Glutamatergic neuron (in vitro differentiated cells): Measurements from ENCODE around the gene CHST15. TPM values are rescaled to one million over a fixed set of nuclear protein-coding genes. Genes with fewer than 3 reads are reported as not detected.
A peak's percentile ranks its signal among the peaks of the same experiment; 100 is the strongest.

Experiments
- DNase-seq: peaks from one replicate; pipeline ENCODE4 v3.0.0; 2022
- H3K27ac Mint-ChIP-seq: one replicate; pipeline ENCODE4 v1.8.0; 2020; ENCODE audit warnings: mild to moderate bottlenecking, mixed read lengths, inconsistent platforms; ENCODE audit not compliant: unreplicated experiment
- H3K27me3 Mint-ChIP-seq: one replicate; pipeline ENCODE4 v1.8.0; 2020; ENCODE audit warnings: mild to moderate bottlenecking, moderate library complexity, mixed read lengths, inconsistent platforms; ENCODE audit not compliant: unreplicated experiment
- H3K36me3 Mint-ChIP-seq: one replicate; pipeline ENCODE4 v1.8.0; 2020; ENCODE audit warnings: mild to moderate bottlenecking, mixed read lengths, inconsistent platforms; ENCODE audit not compliant: unreplicated experiment
- H3K4me1 Mint-ChIP-seq: one replicate; pipeline ENCODE4 v1.8.0; 2020; ENCODE audit warnings: mild to moderate bottlenecking, low read depth, mixed read lengths, inconsistent platforms; ENCODE audit not compliant: unreplicated experiment
- H3K4me3 Mint-ChIP-seq: one replicate; pipeline ENCODE4 v1.8.0; 2020; ENCODE audit warnings: mild to moderate bottlenecking, mixed read lengths, inconsistent platforms; ENCODE audit not compliant: unreplicated experiment
- H3K9me3 Mint-ChIP-seq: one replicate; pipeline ENCODE4 v1.8.0; 2020; ENCODE audit warnings: mild to moderate bottlenecking, moderate library complexity, mixed read lengths, inconsistent platforms; ENCODE audit not compliant: unreplicated experiment
- CTCF ChIP-seq: fragments of 200-600 bp; sonication (generic); IDR thresholded peaks from one replicate; pipeline ENCODE4 v1.5.0; 2021; ENCODE audit not compliant: partially characterized antibody, unreplicated experiment
- total RNA-seq: library from RNA; stranded (reverse); fragmentation: NEBNext Ultra II Directional; extraction: Animal tissue kit (Norgen Biotek cat#: 25700); gene quantifications from one replicate; pipeline ENCODE4 v1.2.1, GENCODE V29; 2021; ENCODE audit not compliant: unreplicated experiment

Gene CHST15
- total RNA-seq, 1 donor from 2014 or later: 2.4 TPM

GRCh38 chr10:124083740-124084397 lies 9.5 kb downstream of the CHST15 start:
- no peak for TF ChIP-seq CTCF
- DNase-seq: no peak
- Mint-ChIP-seq H3K4me3 (no peak overlapping the region), H3K27me3 (peaks cover 2% of the 10 kb centered on the region), H3K9me3 (peaks cover 1% of the 10 kb centered on the region), H3K4me1 (peaks cover 18% of the 10 kb centered on the region), H3K27ac (no peak overlapping the region), H3K36me3 (peaks cover 10% of the 10 kb centered on the region)

GRCh38 chr10:124083047-124083739 lies 10.2 kb downstream of the CHST15 start:
- H3K36me3 Mint-ChIP-seq: peaks cover 10% of the 10 kb centered on the region
- no peak overlapping the region for H3K27ac Mint-ChIP-seq
- peaks cover 2% of the 10 kb centered on the region for H3K27me3 Mint-ChIP-seq
- H3K4me1 Mint-ChIP-seq: peaks cover 18% of the 10 kb centered on the region
- no peak for TF ChIP-seq CTCF
- no peak for DNase-seq
- no peak overlapping the region for H3K4me3 Mint-ChIP-seq
- peaks cover 1% of the 10 kb centered on the region for H3K9me3 Mint-ChIP-seq

- no peak for TF ChIP-seq CTCF
- no peaks in the 10 kb centered on the region for H3K27me3 Mint-ChIP-seq
- no peak overlapping the region for H3K27ac Mint-ChIP-seq
- peaks cover 1% of the 10 kb centered on the region for H3K9me3 Mint-ChIP-seq
- H3K36me3 Mint-ChIP-seq: peaks cover 10% of the 10 kb centered on the region
- no peak overlapping the region for H3K4me3 Mint-ChIP-seq
- peaks cover 23% of the 10 kb centered on the region for H3K4me1 Mint-ChIP-seq
- DNase-seq: no peak
Observed at GRCh38 chr10:124082555-124082954, 10.8 kb downstream of the CHST15 start.

- Mint-ChIP-seq H3K4me3 (no peak overlapping the region), H3K27ac (no peak overlapping the region), H3K36me3 (peaks cover 10% of the 10 kb centered on the region), H3K27me3 (no peaks in the 10 kb centered on the region), H3K4me1 (peaks cover 30% of the 10 kb centered on the region), H3K9me3 (peaks cover 1% of the 10 kb centered on the region)
- no peak for TF ChIP-seq CTCF
- DNase-seq: no peak
Observed at GRCh38 chr10:124081547-124082140, 11.8 kb downstream of the CHST15 start.

GRCh38 chr10:124079864-124080263 lies 13.5 kb downstream of the CHST15 start:
- H3K27me3 Mint-ChIP-seq: no peaks in the 10 kb centered on the region
- H3K4me1 Mint-ChIP-seq: peaks cover 31% of the 10 kb centered on the region
- peak overlapping the region; percentile 25 for H3K4me3 Mint-ChIP-seq
- no peak overlapping the region for H3K27ac Mint-ChIP-seq
- peaks cover 1% of the 10 kb centered on the region for H3K9me3 Mint-ChIP-seq
- H3K36me3 Mint-ChIP-seq: peaks cover 10% of the 10 kb centered on the region
- no peak for TF ChIP-seq CTCF
- no peak for DNase-seq
